OCI-M2 (cell line): Measurements from ENCODE around the gene GALNTL6.
"Not testable (repeated sequence)": the region's sequence is repeated elsewhere in the genome, so short reads cannot be mapped to it uniquely, and the experiment has no call there.

ENCODE experiments used
- DNase-seq: peaks from one replicate; lab custom pipeline; 2025; ENCODE audit not compliant: unreplicated experiment; lab: John Stamatoyannopoulos, UW

The GALNTL6 gene

GRCh38 chr4:172716291-172716690 lies 903.1 kb downstream of the GALNTL6 start:
- no peak for DNase-seq

DNA sequence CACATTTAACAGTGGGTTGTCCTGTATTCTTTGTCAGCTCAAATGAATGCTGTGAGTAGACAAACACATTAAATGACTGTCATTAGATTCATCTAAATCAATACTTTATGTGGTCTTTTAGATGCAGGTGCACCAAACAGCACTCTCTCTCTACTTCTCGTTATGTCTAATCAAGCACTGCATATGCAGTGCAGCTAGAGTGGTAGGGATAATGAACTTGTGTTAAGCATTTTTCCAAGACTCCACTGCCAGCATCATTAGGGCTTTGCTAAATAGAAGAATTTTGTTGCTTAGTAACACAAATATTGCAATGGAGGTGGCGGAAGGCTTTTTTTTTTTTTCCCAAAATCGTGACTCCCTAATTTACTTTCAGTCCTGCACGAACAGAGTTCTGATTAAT lies 908.5 kb downstream of the GALNTL6 start:
- DNase-seq: no peak

GRCh38 chr4:172725581-172725980 lies 912.4 kb downstream of the GALNTL6 start:
- DNase-seq: no peak

DNA sequence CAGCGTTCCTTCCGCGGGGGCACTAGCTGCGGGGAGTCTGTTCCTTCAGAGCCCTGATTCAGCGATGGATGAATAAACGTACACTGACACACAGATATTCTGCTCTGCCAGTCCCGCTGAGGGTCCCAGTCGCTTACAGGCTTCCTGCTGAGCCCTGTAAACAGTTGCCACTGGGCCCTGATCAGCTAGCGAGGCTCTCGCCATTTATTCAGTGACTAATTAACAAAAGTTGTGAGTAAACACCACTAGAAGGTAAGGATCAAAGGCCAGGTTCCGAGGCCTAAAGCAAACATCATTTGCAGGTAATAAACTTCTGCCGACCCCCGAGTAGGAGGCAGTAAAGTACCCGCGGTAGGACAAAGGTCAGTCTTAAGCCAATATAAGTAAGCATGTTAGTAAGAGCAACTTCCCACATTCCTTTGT lies 912.8 kb downstream of the GALNTL6 start:
- no peak for DNase-seq

- no peak for DNase-seq
Observed at GRCh38 chr4:172727631-172728030, 914.4 kb downstream of the GALNTL6 start.

DNA sequence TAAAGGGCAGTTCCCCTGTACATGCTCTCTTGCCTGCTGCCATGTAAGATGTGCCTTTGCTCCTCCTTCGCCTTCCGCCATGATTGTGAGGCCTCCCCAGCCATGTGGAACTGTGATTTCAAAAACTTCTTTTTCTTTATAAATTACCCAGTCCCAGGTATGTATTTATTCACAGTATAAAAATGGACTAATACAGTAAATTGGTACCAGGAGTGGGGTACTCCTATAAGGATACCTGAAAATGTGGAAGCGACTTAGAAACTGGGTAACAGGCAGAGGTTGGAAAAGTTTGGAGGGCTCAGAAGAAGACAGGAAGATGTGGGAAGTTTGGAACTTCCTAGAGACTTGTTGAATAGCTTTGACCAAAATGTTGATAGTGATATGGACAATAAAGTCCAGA lies 920.4 kb downstream of the GALNTL6 start:
- DNase-seq: not testable (repeated sequence)

GRCh38 chr4:172734555-172734954 lies 921.4 kb downstream of the GALNTL6 start:
- DNase-seq: no peak

DNA sequence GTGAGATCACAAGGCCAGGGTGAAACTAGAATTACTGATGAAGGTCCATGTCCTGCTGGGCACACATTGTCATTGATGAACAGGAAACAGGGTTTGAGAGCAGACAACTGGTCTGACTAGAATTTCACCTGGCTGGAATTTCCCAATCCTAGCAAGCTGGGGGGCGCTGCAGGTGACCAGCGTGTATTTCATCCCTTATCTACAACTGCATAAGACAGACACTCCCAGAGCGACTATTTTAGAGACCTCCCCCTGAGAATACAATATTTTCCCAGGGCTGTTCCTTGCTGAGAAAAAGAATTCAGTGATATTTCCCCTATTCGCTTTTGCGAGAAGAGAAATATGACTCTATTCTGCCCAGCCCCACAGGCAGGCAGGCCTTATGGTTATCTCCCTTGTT lies 922.8 kb downstream of the GALNTL6 start:
- DNase-seq: no peak

GRCh38 chr4:172740434-172740833 lies 927.2 kb downstream of the GALNTL6 start:
- DNase-seq: no peak

DNA sequence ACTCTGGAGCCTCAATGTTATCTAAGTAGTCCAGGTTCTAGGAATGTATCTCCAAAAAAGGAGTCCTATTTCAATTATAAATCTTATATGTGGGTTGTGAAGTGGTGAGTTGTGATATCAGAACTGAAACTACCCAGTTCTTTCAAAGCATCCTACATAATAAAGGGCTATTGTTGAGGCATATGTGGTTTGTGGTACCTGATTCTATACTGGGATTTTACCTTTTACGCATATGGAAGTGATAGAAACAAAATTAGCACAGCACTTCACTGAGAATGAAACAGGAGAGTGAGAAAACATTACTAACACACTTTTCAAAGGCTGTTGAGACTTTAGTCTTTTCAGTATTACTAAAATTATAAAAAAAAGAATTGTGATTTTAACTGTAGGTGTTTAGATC lies 937.7 kb downstream of the GALNTL6 start:
- DNase-seq: no peak

DNA sequence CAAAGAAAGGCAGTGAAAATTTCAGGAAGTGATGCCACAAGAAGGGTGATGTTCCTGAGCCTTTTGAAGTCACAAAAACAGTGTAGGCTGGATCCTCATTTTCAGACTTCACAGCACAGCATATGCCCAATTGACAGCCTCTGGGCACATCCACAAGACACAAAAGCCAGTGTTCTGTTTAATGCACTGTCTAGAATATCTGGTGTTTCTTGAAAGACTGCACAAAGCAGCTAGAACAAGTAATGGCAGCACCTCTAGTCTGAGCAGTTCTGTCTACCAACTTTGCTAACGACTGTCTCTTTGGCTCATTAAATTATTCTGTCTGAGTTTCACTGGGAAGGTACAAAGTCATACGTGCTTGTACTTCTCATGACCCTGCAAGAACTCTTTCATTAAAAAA lies 938.3 kb downstream of the GALNTL6 start:
- DNase-seq: no peak

GRCh38 chr4:172758586-172759340 lies 945.6 kb downstream of the GALNTL6 start:
- DNase-seq: no peak

- no peak for DNase-seq
Observed at GRCh38 chr4:172760512-172760911, 947.3 kb downstream of the GALNTL6 start.

DNA sequence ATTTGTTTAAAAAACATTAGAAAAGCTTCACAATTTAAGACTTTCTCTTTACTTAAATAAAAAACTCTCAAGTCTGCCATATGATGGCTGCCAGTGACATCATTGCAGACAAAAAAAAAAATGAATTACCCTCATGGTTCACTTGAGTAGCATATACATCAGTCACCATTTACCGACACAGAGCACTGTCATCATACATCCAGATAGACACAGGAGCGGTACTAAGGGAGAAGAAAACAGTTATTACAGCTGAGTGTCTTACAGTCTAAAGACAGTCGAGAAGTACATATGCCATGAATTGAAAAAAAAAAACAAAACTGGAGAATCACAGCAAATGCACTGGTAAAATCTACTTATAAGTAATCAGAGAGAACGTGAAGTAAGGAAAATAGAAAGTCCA lies 949.7 kb downstream of the GALNTL6 start:
- DNase-seq: no peak

GRCh38 chr4:172770787-172771186 lies 957.6 kb downstream of the GALNTL6 start:
- DNase-seq: no peak

- no peak for DNase-seq
Observed at GRCh38 chr4:172772781-172773180, 959.6 kb downstream of the GALNTL6 start.

DNA sequence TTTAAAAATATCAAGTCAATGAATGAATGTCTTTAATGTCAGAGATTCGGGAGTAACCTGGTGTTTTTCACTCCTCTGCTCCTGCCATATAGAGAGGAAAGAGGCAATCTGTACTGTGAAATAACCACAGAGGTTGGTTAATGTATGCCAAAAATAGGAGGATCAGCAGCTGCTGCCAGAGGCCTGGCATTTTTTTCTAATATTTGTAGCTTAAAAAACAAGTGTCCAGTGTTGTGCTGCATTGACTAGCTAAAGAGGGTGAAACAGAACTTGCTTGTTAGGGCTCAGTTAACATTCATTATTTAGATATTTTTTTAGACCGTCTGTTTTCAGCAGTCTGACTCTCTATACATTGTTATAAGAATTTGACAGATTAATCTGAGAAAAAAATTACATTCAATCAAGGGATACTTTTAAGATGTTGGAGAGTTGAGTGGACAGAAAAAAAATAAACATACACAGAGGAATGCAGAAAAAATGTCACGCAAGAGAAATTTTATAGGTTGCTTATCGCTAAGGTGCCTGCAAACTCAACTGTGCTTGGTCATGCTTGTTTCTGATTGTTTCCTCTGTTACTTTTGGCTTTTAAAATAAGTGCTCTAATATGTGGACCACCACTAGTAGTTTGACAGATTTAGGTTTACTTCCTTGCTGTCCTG lies 963.1 kb downstream of the GALNTL6 start:
- DNase-seq: no peak

DNA sequence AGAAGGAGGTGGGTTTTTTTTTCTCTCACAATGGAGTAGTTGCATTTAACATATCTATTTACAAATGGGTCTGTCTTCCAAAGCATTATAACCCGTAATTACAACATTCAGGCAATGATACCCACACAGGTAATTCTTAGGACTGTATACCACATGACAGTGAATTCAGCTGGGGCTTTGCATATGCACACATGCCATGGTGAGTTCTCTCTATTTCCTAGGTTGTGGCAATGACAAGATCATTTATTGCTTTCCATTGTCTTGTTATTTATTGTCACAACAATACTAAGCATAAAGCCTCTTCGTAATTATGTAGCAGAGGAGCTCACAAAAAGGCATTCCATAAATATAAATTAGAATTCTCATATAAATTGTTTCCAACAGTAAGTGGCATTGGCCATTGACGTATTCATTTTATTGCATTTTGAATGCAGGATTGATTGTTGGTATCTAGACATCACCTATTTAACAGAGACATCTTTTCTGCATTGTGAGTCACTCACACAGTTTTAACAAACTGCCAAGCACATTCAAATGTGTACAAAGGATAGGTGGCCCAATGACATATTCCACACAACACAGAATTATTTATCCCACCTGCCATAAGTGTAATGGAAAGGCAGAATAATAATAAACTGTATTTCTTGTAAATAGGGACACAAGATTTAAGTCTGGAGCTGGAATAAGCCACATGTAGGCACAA lies 964.7 kb downstream of the GALNTL6 start:
- DNase-seq: no peak

DNA sequence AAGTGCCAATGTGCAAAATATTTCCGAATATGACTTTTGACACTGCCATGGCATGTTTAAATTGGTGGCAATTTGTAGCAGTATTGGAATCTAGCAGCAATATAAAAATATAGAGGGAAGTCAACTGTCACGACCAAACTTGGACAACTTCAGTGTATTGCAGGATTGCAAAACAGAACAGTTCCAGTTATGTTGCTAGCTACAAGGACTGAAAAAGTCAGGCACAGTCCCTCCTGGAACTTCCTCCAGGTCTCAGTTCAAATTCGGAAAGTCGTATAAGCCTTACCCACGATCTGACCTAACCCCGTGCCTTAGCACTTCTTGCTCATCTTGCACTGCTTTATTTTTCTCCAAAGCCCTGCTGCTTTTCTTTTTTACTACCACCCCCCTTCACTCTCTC lies 965.4 kb downstream of the GALNTL6 start:
- DNase-seq: no peak

DNA sequence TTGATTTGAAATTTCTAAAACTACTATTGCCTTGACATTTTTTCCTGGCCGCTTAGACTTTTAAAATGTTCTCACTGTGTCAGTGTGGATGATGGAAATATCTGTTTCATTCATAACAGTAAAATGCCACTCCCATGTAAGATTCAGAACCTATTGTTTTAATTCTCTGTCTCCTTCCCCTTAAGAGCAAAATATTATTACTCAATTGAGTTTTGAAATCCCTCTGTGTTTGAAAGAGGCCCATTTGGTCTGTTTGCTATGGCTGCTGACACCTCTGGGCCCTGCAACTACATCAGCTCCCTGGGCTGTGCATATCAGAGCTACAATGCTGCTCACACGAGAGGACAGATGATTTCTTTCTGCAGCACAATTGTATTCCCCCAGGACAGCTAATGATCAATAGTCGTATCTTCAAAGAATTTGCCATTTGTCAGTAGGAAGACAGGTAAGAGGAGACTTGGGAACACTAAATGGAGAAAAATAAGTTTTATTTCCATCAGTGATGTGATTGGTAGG lies 967.4 kb downstream of the GALNTL6 start:
- DNase-seq: no peak

GRCh38 chr4:172785613-172786012 lies 972.4 kb downstream of the GALNTL6 start:
- DNase-seq: no peak
